ENCODE data around the gene ZNF334.

ZNF334 gene

GRCh38 chr20:46494077-46494476, 19.3 kb downstream of the ZNF334 start:
- H3K27me3 ChIP-seq (ENCODE audit: insufficient read depth, low read length, poor library complexity, severe bottlenecking), result peaks cover 15% of the 10 kb centered on the region
- no peak for TF ChIP-seq CTCF (conservative IDR thresholded peaks at IDR 0.05; ENCODE audit: low read length)
- no peak for TF ChIP-seq EZH2phosphoT487 (IDR thresholded peaks at IDR 0.05; ENCODE audit: borderline replicate concordance)

GRCh38 chr20:46491354-46491753, 22.0 kb downstream of the ZNF334 start:
- no peak overlapping the region for H2AFZ ChIP-seq (ENCODE audit: low read length)
- H3K9me2 ChIP-seq (replicated peaks; ENCODE audit: low read depth, low read length), result no peaks in the 10 kb centered on the region
- H3K4me1 ChIP-seq (ENCODE audit: insufficient read depth, low read length, poor library complexity, severe bottlenecking), result no peaks in the 10 kb centered on the region
- TF ChIP-seq CTCF (conservative IDR thresholded peaks at IDR 0.05; ENCODE audit: low read length), result no peak
- TF ChIP-seq EZH2phosphoT487 (IDR thresholded peaks at IDR 0.05; ENCODE audit: borderline replicate concordance), result no peak
- no peak overlapping the region for H3K4me3 ChIP-seq (ENCODE audit: low read length, poor library complexity, severe bottlenecking)
- H3K9ac ChIP-seq (ENCODE audit: low read depth, low read length, poor library complexity, severe bottlenecking), result no peak overlapping the region
- H3K79me2 ChIP-seq (ENCODE audit: insufficient read depth, low read length), result no peaks in the 10 kb centered on the region
- no peaks in the 10 kb centered on the region for H3F3A ChIP-seq (ENCODE audit: low read depth)
- H3K9me3 ChIP-seq (ENCODE audit: insufficient read depth, low read depth, low read length), result no peaks in the 10 kb centered on the region
- H4K20me1 ChIP-seq (ENCODE audit: insufficient read depth, low read length, poor library complexity, severe bottlenecking), result no peaks in the 10 kb centered on the region
- H3K36me3 ChIP-seq (ENCODE audit: insufficient read depth, low read length), result no peaks in the 10 kb centered on the region
- no peak overlapping the region for H3K4me2 ChIP-seq (ENCODE audit: low read depth, low read length, poor library complexity, severe bottlenecking)
- H3K27me3 ChIP-seq (ENCODE audit: insufficient read depth, low read length, poor library complexity, severe bottlenecking), result peaks cover 15% of the 10 kb centered on the region

More at GRCh38 chr20:46494077-46494476, 19.3 kb downstream of the ZNF334 start:
- H3K9me3 ChIP-seq (ENCODE audit: insufficient read depth, low read depth, low read length), result no peaks in the 10 kb centered on the region
- H3K36me3 ChIP-seq (ENCODE audit: insufficient read depth, low read length), result no peaks in the 10 kb centered on the region
- no peaks in the 10 kb centered on the region for H3F3A ChIP-seq (ENCODE audit: low read depth)
- no peaks in the 10 kb centered on the region for H3K4me1 ChIP-seq (ENCODE audit: insufficient read depth, low read length, poor library complexity, severe bottlenecking)
- no peak overlapping the region for H3K4me3 ChIP-seq (ENCODE audit: low read length, poor library complexity, severe bottlenecking)
- H3K79me2 ChIP-seq (ENCODE audit: insufficient read depth, low read length), result no peaks in the 10 kb centered on the region
- no peak overlapping the region for H3K9ac ChIP-seq (ENCODE audit: low read depth, low read length, poor library complexity, severe bottlenecking)
- no peaks in the 10 kb centered on the region for H4K20me1 ChIP-seq (ENCODE audit: insufficient read depth, low read length, poor library complexity, severe bottlenecking)
- no peak overlapping the region for H2AFZ ChIP-seq (ENCODE audit: low read length)
- H3K4me2 ChIP-seq (ENCODE audit: low read depth, low read length, poor library complexity, severe bottlenecking), result no peak overlapping the region
- H3K9me2 ChIP-seq (replicated peaks; ENCODE audit: low read depth, low read length), result no peaks in the 10 kb centered on the region

- Histone ChIP-seq H3K9me3 (ENCODE audit: insufficient read depth, low read depth, low read length) (no peaks in the 10 kb centered on the region), H3K4me3 (ENCODE audit: low read length, poor library complexity, severe bottlenecking) (no peak overlapping the region), H3K9me2 (replicated peaks; ENCODE audit: low read depth, low read length) (no peaks in the 10 kb centered on the region), H3F3A (ENCODE audit: low read depth) (no peaks in the 10 kb centered on the region), H3K9ac (ENCODE audit: low read depth, low read length, poor library complexity, severe bottlenecking) (no peak overlapping the region), H3K36me3 (ENCODE audit: insufficient read depth, low read length) (no peaks in the 10 kb centered on the region), H3K4me2 (ENCODE audit: low read depth, low read length, poor library complexity, severe bottlenecking) (no peak overlapping the region), H3K27me3 (ENCODE audit: insufficient read depth, low read length, poor library complexity, severe bottlenecking) (peaks cover 15% of the 10 kb centered on the region), H2AFZ (ENCODE audit: low read length) (no peak overlapping the region), H4K20me1 (ENCODE audit: insufficient read depth, low read length, poor library complexity, severe bottlenecking) (no peaks in the 10 kb centered on the region), H3K4me1 (ENCODE audit: insufficient read depth, low read length, poor library complexity, severe bottlenecking) (no peaks in the 10 kb centered on the region), H3K79me2 (ENCODE audit: insufficient read depth, low read length) (no peaks in the 10 kb centered on the region)
- TF ChIP-seq CTCF (conservative IDR thresholded peaks at IDR 0.05; ENCODE audit: low read length) (no peak), EZH2phosphoT487 (IDR thresholded peaks at IDR 0.05; ENCODE audit: borderline replicate concordance) (no peak)
Observed at GRCh38 chr20:46488451-46488850, 24.9 kb downstream of the ZNF334 start.
